ENCODE data around the gene CALML6. TPM values are rescaled to one million over a fixed set of nuclear protein-coding genes. Genes with fewer than 3 reads are reported as not detected.

CALML6 gene
- total and polyA plus RNA-seq, 10 donors: 0.34 to 3.0 (median 0.69) TPM; not detected in 2

- Histone ChIP-seq H3K9me3 (no peaks in the 10 kb centered on the region), H3K4me1 (peaks cover 7 to 54% (median 27%) of the 10 kb centered on the region in 6 donors), H3K27ac (no peak overlapping the region), H3K27me3 (replicated peaks in 1 of 7) (peaks cover 0 to 10% (median 0%) of the 10 kb centered on the region in 7 donors), H3K36me3 (no peaks in the 10 kb centered on the region), H3K4me3 (no peak overlapping the region)
- WGBS, 5 donors: 12 to 29% (median 21%) methylated on average over 10 to 16 of the region's 16 CpGs
- no peak for TF ChIP-seq POLR2AphosphoS5 (IDR thresholded peaks at IDR 0.05)
- peak in 1 of 11 experiments; percentile 20 for TF ChIP-seq CTCF (IDR thresholded peaks at IDR 0.05 in 8 of 11, conservative IDR thresholded peaks at IDR 0.05 in 3 of 11)
- TF ChIP-seq POLR2A (IDR thresholded peaks at IDR 0.05): no peak
- no peak for DNase-seq
- intact Hi-C loops (cut with DNase I; ENCODE audit: low total_unique reads): loop anchor here (10.0 kb wide), 1 partner anchor 115 kb away; no protein-coding TSS in a partner anchor
These were observed 15.6 kb upstream of the CALML6 start for GRCh38 chr1:1899266-1899966.

GRCh38 chr1:1899967-1900327, 15.1 kb upstream of the CALML6 start:
- Histone ChIP-seq H3K27ac (no peak overlapping the region), H3K4me3 (no peak overlapping the region), H3K27me3 (replicated peaks in 1 of 7) (peaks cover 0 to 10% (median 0%) of the 10 kb centered on the region in 7 donors), H3K9me3 (no peaks in the 10 kb centered on the region), H3K4me1 (peaks cover 1 to 49% (median 22%) of the 10 kb centered on the region in 6 donors), H3K36me3 (no peaks in the 10 kb centered on the region)
- TF ChIP-seq CTCF (IDR thresholded peaks at IDR 0.05 in 8 of 11, conservative IDR thresholded peaks at IDR 0.05 in 3 of 11) (no peak), POLR2A (IDR thresholded peaks at IDR 0.05) (no peak), POLR2AphosphoS5 (IDR thresholded peaks at IDR 0.05) (no peak)
- no peak for DNase-seq
- WGBS, 5 donors: 53 to 68% (median 56%) methylated on average over 5 to 9 of the region's 9 CpGs
- intact Hi-C loops (cut with DNase I; ENCODE audit: low total_unique reads): loop anchor here (10.0 kb wide), 1 partner anchor 115 kb away; no protein-coding TSS in a partner anchor

- intact Hi-C loops (cut with DNase I; ENCODE audit: low total_unique reads): no loop called here
These were observed 14.0 kb upstream of the CALML6 start for GRCh38 chr1:1900883-1901640.

More at GRCh38 chr1:1900883-1901640, 14.0 kb upstream of the CALML6 start:
- peaks cover 0 to 10% (median 0%) of the 10 kb centered on the region in 7 donors for H3K27me3 ChIP-seq (replicated peaks in 1 of 7)
- no peak overlapping the region for H3K27ac ChIP-seq
- no peak for DNase-seq
- 69 to 82% (median 75%) methylated on average over 12 to 14 of the region's 14 CpGs for WGBS, 5 donors
- no peaks in the 10 kb centered on the region for H3K36me3 ChIP-seq
- TF ChIP-seq POLR2AphosphoS5 (IDR thresholded peaks at IDR 0.05) (no peak), POLR2A (IDR thresholded peaks at IDR 0.05) (no peak), CTCF (IDR thresholded peaks at IDR 0.05 in 8 of 11, conservative IDR thresholded peaks at IDR 0.05 in 3 of 11) (no peak)
- H3K4me1 ChIP-seq: peaks cover 2 to 42% (median 14%) of the 10 kb centered on the region in 6 donors
- no peaks in the 10 kb centered on the region for H3K9me3 ChIP-seq
- H3K4me3 ChIP-seq: no peak overlapping the region

Measured in spleen (tissue), 11 donors.